Calu3 (cell line): ENCODE data around the gene CACNA1E. TPM values are rescaled to one million over a fixed set of nuclear protein-coding genes. Genes with fewer than 3 reads are reported as not detected.

Source experiments
- BruUV-seq: library from RNA; stranded (reverse); fragments of 400-500 nt; replicated peaks from 2 replicates; lab custom pipeline; 2021; lab: Mats Ljungman, UMichigan
- CTCF ChIA-PET: fragments of 300-600 bp; sonication (Branson Sonifier 250); formaldehyde crosslinking; loops from one replicate; lab custom pipeline; 2022; ENCODE audit warnings: antibody characterized with exemption; lab: Charles Lee
- DNase-seq: peaks from one replicate; pipeline ENCODE4 v3.0.0; 2022
- H3K27ac Mint-ChIP-seq: one replicate; pipeline ENCODE4 v1.8.0; 2022; ENCODE audit warnings: mixed read lengths; ENCODE audit not compliant: unreplicated experiment
- H3K27me3 Mint-ChIP-seq: one replicate; pipeline ENCODE4 v1.8.0; 2022; ENCODE audit warnings: mixed read lengths; ENCODE audit not compliant: unreplicated experiment
- H3K36me3 Mint-ChIP-seq: one replicate; pipeline ENCODE4 v1.8.0; 2022; ENCODE audit warnings: mild to moderate bottlenecking, moderate library complexity, mixed read lengths; ENCODE audit not compliant: insufficient read depth, unreplicated experiment
- H3K4me1 Mint-ChIP-seq: one replicate; pipeline ENCODE4 v1.8.0; 2022; ENCODE audit warnings: mild to moderate bottlenecking, low read depth, mixed read lengths; ENCODE audit not compliant: unreplicated experiment
- H3K4me3 Mint-ChIP-seq: one replicate; pipeline ENCODE4 v1.8.0; 2022; ENCODE audit warnings: mild to moderate bottlenecking, low read depth, moderate library complexity, mixed read lengths; ENCODE audit not compliant: unreplicated experiment
- H3K9me3 Mint-ChIP-seq: one replicate; pipeline ENCODE4 v1.8.0; 2022; ENCODE audit warnings: low read depth, mixed read lengths; ENCODE audit not compliant: unreplicated experiment
- CTCF ChIP-seq: fragments of 200-600 bp; IDR thresholded peaks from one replicate; pipeline ENCODE4 v1.8.0; 2022; ENCODE audit warnings: antibody characterized with exemption; ENCODE audit not compliant: unreplicated experiment
- intact Hi-C: fragments of 100-400 bp; cut with micrococcal nuclease; formaldehyde crosslinking; loops from one replicate; pipeline ENCODE4 v1.10.0; 2022; ENCODE audit not compliant: unreplicated experiment
- total RNA-seq: library from RNA; stranded (reverse); gene quantifications from 2 replicates; pipeline ENCODE4 v1.2.3, GENCODE V29; 2022

CACNA1E gene
- total RNA-seq, 1 experiment from 2014 or later = not detected

DNA sequence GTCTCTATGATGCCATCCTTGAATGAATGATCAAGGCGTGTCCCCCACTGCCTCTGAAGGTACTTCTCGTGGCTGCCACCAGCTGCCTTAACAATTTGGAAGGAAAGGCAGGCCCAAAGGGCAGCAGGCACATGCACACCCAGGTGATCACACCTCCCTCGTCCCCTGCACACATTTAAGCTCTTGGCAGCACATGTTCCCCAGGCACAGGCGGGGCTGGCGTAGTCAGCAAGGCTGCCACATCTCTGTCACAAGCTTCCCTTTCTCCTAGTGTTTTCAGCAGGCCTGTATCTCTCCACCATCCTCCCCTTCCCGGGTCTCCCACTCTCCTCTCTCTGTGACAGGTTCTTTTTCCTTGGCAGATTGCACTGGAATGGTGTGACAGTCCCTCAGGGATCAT, 111.9 kb downstream of the CACNA1E start:
- H3K9me3 Mint-ChIP-seq = peaks cover 5% of the 10 kb centered on the region
- CTCF ChIA-PET = no interaction called here
- intact Hi-C loops = no loop called here
- no peak overlapping the region for H3K4me3 Mint-ChIP-seq
- no peaks in the 10 kb centered on the region for H3K36me3 Mint-ChIP-seq
- H3K4me1 Mint-ChIP-seq = no peaks in the 10 kb centered on the region
- DNase-seq = no peak
- TF ChIP-seq CTCF = no peak
- H3K27me3 Mint-ChIP-seq = peaks cover 48% of the 10 kb centered on the region
- no TSS peak for BruUV-seq
- no peak overlapping the region for H3K27ac Mint-ChIP-seq

DNA sequence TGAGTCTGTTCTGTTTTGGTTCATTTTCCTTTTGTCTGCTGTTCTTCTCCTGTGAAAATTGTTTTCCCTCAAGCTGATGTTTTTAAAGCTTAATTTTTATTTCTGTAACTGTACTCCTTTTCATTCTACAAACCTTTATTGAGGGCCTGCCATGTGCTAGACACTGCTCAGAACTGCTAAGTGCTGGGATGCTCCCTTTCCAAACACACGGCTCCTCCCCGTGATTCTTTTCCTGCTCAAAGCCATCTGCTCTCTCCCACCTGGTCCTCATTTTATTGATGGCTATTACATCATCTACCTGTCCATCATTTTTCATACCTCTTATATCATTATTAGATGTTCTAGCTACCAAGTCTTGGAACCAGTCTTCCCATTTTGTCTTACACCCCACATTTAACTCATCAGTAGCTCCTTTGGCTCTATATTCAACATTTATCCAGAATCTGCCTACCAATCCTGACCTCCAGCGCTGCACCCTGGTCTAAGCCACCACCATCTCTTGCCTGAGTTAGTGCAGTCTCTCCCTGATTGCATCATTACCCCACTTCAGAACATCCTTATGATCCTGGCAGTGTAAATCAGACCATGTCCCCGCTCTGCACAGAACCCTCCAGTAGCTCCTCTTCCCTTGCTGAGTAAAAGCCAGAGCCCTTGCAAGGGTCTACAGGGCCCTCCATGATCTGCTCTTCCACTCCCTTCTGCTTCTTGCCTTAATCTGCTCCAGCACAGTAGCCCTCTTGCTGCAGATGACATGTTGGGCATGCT, 118.1 kb downstream of the CACNA1E start:
- no peak overlapping the region for H3K27ac Mint-ChIP-seq
- intact Hi-C loops = no loop called here
- H3K36me3 Mint-ChIP-seq = no peaks in the 10 kb centered on the region
- H3K9me3 Mint-ChIP-seq = peaks cover 10% of the 10 kb centered on the region
- H3K4me1 Mint-ChIP-seq = no peaks in the 10 kb centered on the region
- no peak for TF ChIP-seq CTCF
- peaks cover 72% of the 10 kb centered on the region for H3K27me3 Mint-ChIP-seq
- CTCF ChIA-PET = no interaction called here
- no peak for DNase-seq
- no TSS peak for BruUV-seq
- H3K4me3 Mint-ChIP-seq = no peak overlapping the region

GRCh38 chr1:181603735-181604410, 120.6 kb downstream of the CACNA1E start:
- Mint-ChIP-seq H3K27ac (no peak overlapping the region), H3K4me1 (no peaks in the 10 kb centered on the region), H3K4me3 (no peak overlapping the region), H3K27me3 (peaks cover 76% of the 10 kb centered on the region), H3K9me3 (peaks cover 9% of the 10 kb centered on the region), H3K36me3 (no peaks in the 10 kb centered on the region)
- DNase-seq = no peak
- BruUV-seq = no TSS peak
- intact Hi-C loops = no loop called here
- CTCF ChIA-PET = no interaction called here
- no peak for TF ChIP-seq CTCF

DNA sequence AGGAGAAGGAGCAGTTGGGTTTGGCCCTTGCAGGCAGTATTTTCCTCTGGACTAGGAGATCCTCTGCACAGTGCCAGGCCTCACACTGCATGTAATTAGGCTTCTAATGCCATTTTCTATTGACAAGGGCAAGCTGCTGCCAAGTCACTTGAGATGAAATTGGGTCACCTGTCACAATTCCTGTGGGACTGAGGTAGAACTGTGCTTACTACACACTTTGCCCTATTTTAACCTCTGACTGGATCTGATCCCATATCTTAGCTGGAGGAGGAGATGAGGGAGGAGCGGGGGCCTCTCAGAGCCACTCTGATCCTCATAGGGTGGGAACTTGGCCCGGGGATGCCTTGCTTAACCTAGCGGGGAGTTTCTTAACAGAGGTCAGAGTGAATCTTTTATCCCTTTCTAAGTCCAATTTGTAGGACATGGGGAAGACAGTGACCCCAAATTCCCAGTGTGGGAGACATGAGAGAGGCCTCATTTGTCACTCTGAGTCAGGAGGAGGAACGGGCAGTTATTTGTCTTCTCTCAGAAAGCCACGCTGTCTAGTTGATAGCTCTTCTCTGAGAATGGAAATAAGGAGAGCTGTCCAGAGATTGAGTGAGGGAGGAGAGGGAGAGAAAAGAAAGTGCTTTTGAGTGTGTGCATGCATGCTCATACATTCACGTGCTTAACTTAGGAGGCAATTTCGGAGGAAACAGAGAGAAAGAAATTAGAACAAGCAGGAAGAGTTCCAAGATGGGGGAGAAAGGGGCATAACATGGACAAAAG, 121.3 kb downstream of the CACNA1E start:
- H3K27ac Mint-ChIP-seq = no peak overlapping the region
- peaks cover 9% of the 10 kb centered on the region for H3K9me3 Mint-ChIP-seq
- intact Hi-C loops = no loop called here
- no peaks in the 10 kb centered on the region for H3K4me1 Mint-ChIP-seq
- no peak overlapping the region for H3K4me3 Mint-ChIP-seq
- peaks cover 72% of the 10 kb centered on the region for H3K27me3 Mint-ChIP-seq
- BruUV-seq = no TSS peak
- H3K36me3 Mint-ChIP-seq = no peaks in the 10 kb centered on the region
- CTCF ChIA-PET = no interaction called here
- DNase-seq = no peak
- TF ChIP-seq CTCF = no peak
